Measurements from ENCODE around the gene AASDHPPT. TPM values are rescaled to one million over a fixed set of nuclear protein-coding genes. Genes with fewer than 3 reads are reported as not detected.

AASDHPPT gene
- total RNA-seq, 1 experiment from 2014 or later: 59.5 TPM

DNA sequence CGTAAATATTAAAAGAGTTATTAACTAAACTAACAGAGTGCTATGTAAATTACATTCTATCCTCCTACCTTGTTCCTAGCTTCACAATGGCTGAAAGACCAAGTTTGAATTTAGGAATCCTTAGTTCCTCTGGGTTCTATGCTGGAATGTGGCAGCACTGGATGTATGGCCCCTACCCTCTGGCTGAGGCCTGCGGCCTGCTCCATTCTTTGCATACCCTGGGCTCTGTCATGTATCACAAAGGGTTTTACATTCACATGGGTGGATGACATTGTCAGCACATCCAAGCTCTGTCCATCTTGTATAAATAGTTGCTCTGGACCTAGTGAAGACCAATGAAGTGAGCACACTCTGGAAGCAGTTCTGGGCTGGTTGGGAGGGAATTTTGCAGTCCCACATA, 54.5 kb downstream of the AASDHPPT start:
- Histone ChIP-seq H2AFZ (ENCODE audit: low read depth, low read length, poor library complexity, severe bottlenecking) (no peak overlapping the region), H4K20me1 (ENCODE audit: insufficient read depth) (no peaks in the 10 kb centered on the region), H3K79me2 (ENCODE audit: insufficient read depth, low read length) (no peaks in the 10 kb centered on the region), H3K9me2 (ENCODE audit: insufficient read depth) (no peaks in the 10 kb centered on the region), H3K27me3 (ENCODE audit: insufficient read depth, low read length) (peaks cover 25% of the 10 kb centered on the region), H3K4me1 (ENCODE audit: control insufficient read depth in 1 of 2, insufficient read depth in 2 of 2, low read length in 2 of 2) (no peaks in the 10 kb centered on the region), H3K9ac (ENCODE audit: low read length) (no peak overlapping the region), H3K4me3 (replicated peaks in 1 of 2; ENCODE audit: low read depth in 1 of 2, low read length in 2 of 2) (no peak overlapping the region), H3K36me3 (ENCODE audit: control insufficient read depth in 1 of 2, insufficient read depth in 2 of 2, low read length in 2 of 2) (no peaks in the 10 kb centered on the region), H3K27ac (ENCODE audit: low read depth, low read length) (no peak overlapping the region), H3K4me2 (ENCODE audit: low read length) (no peak overlapping the region), H3K9me3 (ENCODE audit: control insufficient read depth in 1 of 2, insufficient read depth in 1 of 2, low read depth in 1 of 2, low read length in 2 of 2) (no peaks in the 10 kb centered on the region)
- DNase-seq (ENCODE audit: low read depth, low spot score): no peak
- no TSS peak for BruUV-seq (replicated peaks)
- CTCF ChIA-PET: no interaction called here
- no peak for ATAC-seq
- POLR2A ChIA-PET: no interaction called here
- RAD21 ChIA-PET (ENCODE audit: low non-redundant PET in 1 of 2, low total read pairs in 2 of 2, uncharacterized antibody in 2 of 2, unreplicated experiment in 2 of 2): no interaction called here
- no peak for TF ChIP-seq SIN3A (IDR thresholded peaks at IDR 0.05; ENCODE audit: low read depth)
- TF ChIP-seq, protein P1, sequence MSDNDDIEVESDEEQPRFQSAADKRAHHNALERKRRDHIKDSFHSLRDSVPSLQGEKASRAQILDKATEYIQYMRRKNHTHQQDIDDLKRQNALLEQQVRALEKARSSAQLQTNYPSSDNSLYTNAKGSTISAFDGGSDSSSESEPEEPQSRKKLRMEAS (IDR thresholded peaks at IDR 0.05): no peak
- TF ChIP-seq, protein P2, sequence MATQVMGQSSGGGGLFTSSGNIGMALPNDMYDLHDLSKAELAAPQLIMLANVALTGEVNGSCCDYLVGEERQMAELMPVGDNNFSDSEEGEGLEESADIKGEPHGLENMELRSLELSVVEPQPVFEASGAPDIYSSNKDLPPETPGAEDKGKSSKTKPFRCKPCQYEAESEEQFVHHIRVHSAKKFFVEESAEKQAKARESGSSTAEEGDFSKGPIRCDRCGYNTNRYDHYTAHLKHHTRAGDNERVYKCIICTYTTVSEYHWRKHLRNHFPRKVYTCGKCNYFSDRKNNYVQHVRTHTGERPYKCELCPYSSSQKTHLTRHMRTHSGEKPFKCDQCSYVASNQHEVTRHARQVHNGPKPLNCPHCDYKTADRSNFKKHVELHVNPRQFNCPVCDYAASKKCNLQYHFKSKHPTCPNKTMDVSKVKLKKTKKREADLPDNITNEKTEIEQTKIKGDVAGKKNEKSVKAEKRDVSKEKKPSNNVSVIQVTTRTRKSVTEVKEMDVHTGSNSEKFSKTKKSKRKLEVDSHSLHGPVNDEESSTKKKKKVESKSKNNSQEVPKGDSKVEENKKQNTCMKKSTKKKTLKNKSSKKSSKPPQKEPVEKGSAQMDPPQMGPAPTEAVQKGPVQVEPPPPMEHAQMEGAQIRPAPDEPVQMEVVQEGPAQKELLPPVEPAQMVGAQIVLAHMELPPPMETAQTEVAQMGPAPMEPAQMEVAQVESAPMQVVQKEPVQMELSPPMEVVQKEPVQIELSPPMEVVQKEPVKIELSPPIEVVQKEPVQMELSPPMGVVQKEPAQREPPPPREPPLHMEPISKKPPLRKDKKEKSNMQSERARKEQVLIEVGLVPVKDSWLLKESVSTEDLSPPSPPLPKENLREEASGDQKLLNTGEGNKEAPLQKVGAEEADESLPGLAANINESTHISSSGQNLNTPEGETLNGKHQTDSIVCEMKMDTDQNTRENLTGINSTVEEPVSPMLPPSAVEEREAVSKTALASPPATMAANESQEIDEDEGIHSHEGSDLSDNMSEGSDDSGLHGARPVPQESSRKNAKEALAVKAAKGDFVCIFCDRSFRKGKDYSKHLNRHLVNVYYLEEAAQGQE (IDR thresholded peaks at IDR 0.05; ENCODE audit: low read depth): no peak
- TF ChIP-seq CBX3 (IDR thresholded peaks at IDR 0.05; ENCODE audit: low read depth): no peak
- TF ChIP-seq SRF (IDR thresholded peaks at IDR 0.05; ENCODE audit: low read depth): no peak
- TF ChIP-seq, protein P3, sequence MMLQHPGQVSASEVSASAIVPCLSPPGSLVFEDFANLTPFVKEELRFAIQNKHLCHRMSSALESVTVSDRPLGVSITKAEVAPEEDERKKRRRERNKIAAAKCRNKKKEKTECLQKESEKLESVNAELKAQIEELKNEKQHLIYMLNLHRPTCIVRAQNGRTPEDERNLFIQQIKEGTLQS (IDR thresholded peaks at IDR 0.05): no peak
- TF ChIP-seq YY1 (IDR thresholded peaks at IDR 0.05; ENCODE audit: extremely low read depth, insufficient replicate concordance, low read depth, low read length): no peak
- no peak for TF ChIP-seq POLR2AphosphoS5 (IDR thresholded peaks at IDR 0.05; ENCODE audit: low read depth, low read length)
- TF ChIP-seq TCF7L2 (IDR thresholded peaks at IDR 0.05; ENCODE audit: borderline replicate concordance, extremely low read depth, insufficient read depth, insufficient read length): no peak
- TF ChIP-seq, protein P4, sequence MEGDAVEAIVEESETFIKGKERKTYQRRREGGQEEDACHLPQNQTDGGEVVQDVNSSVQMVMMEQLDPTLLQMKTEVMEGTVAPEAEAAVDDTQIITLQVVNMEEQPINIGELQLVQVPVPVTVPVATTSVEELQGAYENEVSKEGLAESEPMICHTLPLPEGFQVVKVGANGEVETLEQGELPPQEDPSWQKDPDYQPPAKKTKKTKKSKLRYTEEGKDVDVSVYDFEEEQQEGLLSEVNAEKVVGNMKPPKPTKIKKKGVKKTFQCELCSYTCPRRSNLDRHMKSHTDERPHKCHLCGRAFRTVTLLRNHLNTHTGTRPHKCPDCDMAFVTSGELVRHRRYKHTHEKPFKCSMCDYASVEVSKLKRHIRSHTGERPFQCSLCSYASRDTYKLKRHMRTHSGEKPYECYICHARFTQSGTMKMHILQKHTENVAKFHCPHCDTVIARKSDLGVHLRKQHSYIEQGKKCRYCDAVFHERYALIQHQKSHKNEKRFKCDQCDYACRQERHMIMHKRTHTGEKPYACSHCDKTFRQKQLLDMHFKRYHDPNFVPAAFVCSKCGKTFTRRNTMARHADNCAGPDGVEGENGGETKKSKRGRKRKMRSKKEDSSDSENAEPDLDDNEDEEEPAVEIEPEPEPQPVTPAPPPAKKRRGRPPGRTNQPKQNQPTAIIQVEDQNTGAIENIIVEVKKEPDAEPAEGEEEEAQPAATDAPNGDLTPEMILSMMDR (IDR thresholded peaks at IDR 0.05 in 2 of 3, conservative IDR thresholded peaks at IDR 0.05 in 1 of 3; ENCODE audit: borderline replicate concordance in 1 of 3, insufficient read depth in 1 of 3, low read depth in 2 of 3, low read length in 2 of 3): no peak
- TF ChIP-seq SP1 (IDR thresholded peaks at IDR 0.05; ENCODE audit: low read depth): no peak
- no peak for TF ChIP-seq EZH2 (IDR thresholded peaks at IDR 0.05)
- TF ChIP-seq CEBPB (IDR thresholded peaks at IDR 0.05; ENCODE audit: low read depth): no peak
- no peak for TF ChIP-seq POLR2A (IDR thresholded peaks at IDR 0.05; ENCODE audit: borderline replicate concordance, extremely low read depth, insufficient read depth, insufficient read length)
- TF ChIP-seq RAD21 (IDR thresholded peaks at IDR 0.05; ENCODE audit: low read depth): no peak
- TF ChIP-seq ZFX (IDR thresholded peaks at IDR 0.05): no peak
- TF ChIP-seq ZNF274 (IDR thresholded peaks at IDR 0.05; ENCODE audit: low read depth, low read length): no peak
- intact Hi-C loops (cut with micrococcal nuclease): no loop called here
